Calu3 (cell line): ENCODE results near the gene ECD. TPM values are rescaled to one million over a fixed set of nuclear protein-coding genes. Genes with fewer than 3 reads are reported as not detected.
A peak's percentile ranks its signal among the peaks of the same experiment; 100 is the strongest.

Experiments used
- BruUV-seq: library from RNA; stranded (reverse); fragments of 400-500 nt; replicated peaks from 2 replicates; lab custom pipeline; 2021; lab: Mats Ljungman, UMichigan
- CTCF ChIA-PET: fragments of 300-600 bp; sonication (Branson Sonifier 250); formaldehyde crosslinking; loops from one replicate; lab custom pipeline; 2022; ENCODE audit warnings: antibody characterized with exemption; lab: Charles Lee
- DNase-seq: peaks from one replicate; pipeline ENCODE4 v3.0.0; 2022
- H3K27ac Mint-ChIP-seq: one replicate; pipeline ENCODE4 v1.8.0; 2022; ENCODE audit warnings: mixed read lengths; ENCODE audit not compliant: unreplicated experiment
- H3K27me3 Mint-ChIP-seq: one replicate; pipeline ENCODE4 v1.8.0; 2022; ENCODE audit warnings: mixed read lengths; ENCODE audit not compliant: unreplicated experiment
- H3K36me3 Mint-ChIP-seq: one replicate; pipeline ENCODE4 v1.8.0; 2022; ENCODE audit warnings: mild to moderate bottlenecking, moderate library complexity, mixed read lengths; ENCODE audit not compliant: insufficient read depth, unreplicated experiment
- H3K4me1 Mint-ChIP-seq: one replicate; pipeline ENCODE4 v1.8.0; 2022; ENCODE audit warnings: mild to moderate bottlenecking, low read depth, mixed read lengths; ENCODE audit not compliant: unreplicated experiment
- H3K4me3 Mint-ChIP-seq: one replicate; pipeline ENCODE4 v1.8.0; 2022; ENCODE audit warnings: mild to moderate bottlenecking, low read depth, moderate library complexity, mixed read lengths; ENCODE audit not compliant: unreplicated experiment
- H3K9me3 Mint-ChIP-seq: one replicate; pipeline ENCODE4 v1.8.0; 2022; ENCODE audit warnings: low read depth, mixed read lengths; ENCODE audit not compliant: unreplicated experiment
- intact Hi-C: fragments of 100-400 bp; cut with micrococcal nuclease; formaldehyde crosslinking; loops from one replicate; pipeline ENCODE4 v1.10.0; 2022; ENCODE audit not compliant: unreplicated experiment
- total RNA-seq: library from RNA; stranded (reverse); gene quantifications from 2 replicates; pipeline ENCODE4 v1.2.3, GENCODE V29; 2022
- TF ChIP-seq, protein P1 (sequence below): fragments of 200-600 bp; IDR thresholded peaks from one replicate; pipeline ENCODE4 v1.8.0; 2022; ENCODE audit warnings: antibody characterized with exemption; ENCODE audit not compliant: unreplicated experiment

The ECD gene
- total RNA-seq, 1 experiment from 2014 or later, result 28.1 TPM

DNA sequence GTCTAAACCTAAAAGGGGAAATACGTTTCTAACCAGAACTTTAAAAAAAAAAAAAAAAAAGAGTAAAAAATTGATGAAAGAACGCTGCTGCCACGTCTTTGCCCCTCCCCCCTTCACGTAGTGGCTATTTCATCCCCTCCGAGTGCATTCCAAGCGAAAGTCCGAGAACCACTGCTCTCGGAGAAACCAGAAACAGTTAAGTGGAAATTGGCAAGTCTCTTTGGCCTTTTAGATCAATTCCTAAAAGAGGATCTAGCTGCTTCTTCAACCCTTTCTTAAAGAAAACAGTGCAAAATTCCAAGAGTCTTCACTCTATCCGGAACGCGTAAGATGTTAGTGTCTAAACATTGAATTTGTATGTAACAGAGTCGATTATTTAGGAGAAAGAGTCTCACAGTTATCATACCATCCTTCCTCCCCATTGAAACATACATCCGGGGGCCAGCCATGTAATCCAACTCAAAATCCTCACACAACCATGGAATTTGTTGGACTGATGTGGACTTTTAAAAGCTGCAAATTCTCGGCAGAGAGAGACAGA, 72.3 kb downstream of the ECD start:
- TF ChIP-seq, protein P1, sequence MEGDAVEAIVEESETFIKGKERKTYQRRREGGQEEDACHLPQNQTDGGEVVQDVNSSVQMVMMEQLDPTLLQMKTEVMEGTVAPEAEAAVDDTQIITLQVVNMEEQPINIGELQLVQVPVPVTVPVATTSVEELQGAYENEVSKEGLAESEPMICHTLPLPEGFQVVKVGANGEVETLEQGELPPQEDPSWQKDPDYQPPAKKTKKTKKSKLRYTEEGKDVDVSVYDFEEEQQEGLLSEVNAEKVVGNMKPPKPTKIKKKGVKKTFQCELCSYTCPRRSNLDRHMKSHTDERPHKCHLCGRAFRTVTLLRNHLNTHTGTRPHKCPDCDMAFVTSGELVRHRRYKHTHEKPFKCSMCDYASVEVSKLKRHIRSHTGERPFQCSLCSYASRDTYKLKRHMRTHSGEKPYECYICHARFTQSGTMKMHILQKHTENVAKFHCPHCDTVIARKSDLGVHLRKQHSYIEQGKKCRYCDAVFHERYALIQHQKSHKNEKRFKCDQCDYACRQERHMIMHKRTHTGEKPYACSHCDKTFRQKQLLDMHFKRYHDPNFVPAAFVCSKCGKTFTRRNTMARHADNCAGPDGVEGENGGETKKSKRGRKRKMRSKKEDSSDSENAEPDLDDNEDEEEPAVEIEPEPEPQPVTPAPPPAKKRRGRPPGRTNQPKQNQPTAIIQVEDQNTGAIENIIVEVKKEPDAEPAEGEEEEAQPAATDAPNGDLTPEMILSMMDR, result no peak
- peak overlapping the region; percentile 96 for H3K27ac Mint-ChIP-seq
- CTCF ChIA-PET, result interaction anchor here (0.6 to 1.8 kb wide), 11 partner anchors 16 to 648 kb away, joined by 3 to 9 read pairs (median 4); partner anchors contain the start of genes ECD, FAM149B1 and NUDT13
- no peaks in the 10 kb centered on the region for H3K4me1 Mint-ChIP-seq
- H3K36me3 Mint-ChIP-seq, result peaks cover 33% of the 10 kb centered on the region
- no peaks in the 10 kb centered on the region for H3K9me3 Mint-ChIP-seq
- BruUV-seq, result no TSS peak
- H3K27me3 Mint-ChIP-seq, result no peaks in the 10 kb centered on the region
- peak; percentile 53 for DNase-seq
- intact Hi-C loops, result loop anchor here (2.0 kb wide), 1 partner anchor 63 kb away; no protein-coding TSS in a partner anchor
- peak overlapping the region; percentile 95 for H3K4me3 Mint-ChIP-seq

DNA sequence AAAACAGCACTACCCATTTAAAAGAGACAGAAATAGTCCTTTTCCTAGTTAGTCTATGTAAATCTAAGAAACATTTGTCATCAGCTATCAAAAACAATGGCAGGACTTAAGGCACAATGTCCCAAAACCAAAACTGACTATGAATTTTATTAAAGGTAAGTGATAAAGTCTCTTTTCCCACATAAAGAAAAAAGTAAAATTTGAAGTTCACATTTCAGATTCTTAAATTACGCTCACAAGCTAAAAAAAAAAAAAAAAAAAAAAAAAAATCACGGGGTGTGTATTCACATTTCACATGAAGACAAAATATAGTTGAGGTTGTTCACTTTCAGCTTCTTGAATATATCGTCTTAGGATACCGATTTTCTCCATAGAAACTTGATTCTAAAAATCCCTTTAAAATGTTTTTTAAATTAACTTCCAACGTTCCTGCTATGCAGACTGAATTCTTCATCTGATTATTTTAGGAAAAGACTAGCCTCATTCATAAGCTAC, 72.8 kb downstream of the ECD start:
- intact Hi-C loops, result no loop called here
- TF ChIP-seq, protein P1, result no peak
- no TSS peak for BruUV-seq
- Mint-ChIP-seq H3K9me3 (no peaks in the 10 kb centered on the region), H3K4me1 (no peaks in the 10 kb centered on the region), H3K27ac (peak overlapping the region; percentile 96), H3K4me3 (peak overlapping the region; percentile 95), H3K27me3 (no peaks in the 10 kb centered on the region), H3K36me3 (peaks cover 33% of the 10 kb centered on the region)
- no peak for DNase-seq
- CTCF ChIA-PET, result interaction anchor here (0.6 to 1.2 kb wide), 3 partner anchors 34 to 566 kb away, joined by 3 to 5 read pairs (median 3); no protein-coding TSS in a partner anchor

DNA sequence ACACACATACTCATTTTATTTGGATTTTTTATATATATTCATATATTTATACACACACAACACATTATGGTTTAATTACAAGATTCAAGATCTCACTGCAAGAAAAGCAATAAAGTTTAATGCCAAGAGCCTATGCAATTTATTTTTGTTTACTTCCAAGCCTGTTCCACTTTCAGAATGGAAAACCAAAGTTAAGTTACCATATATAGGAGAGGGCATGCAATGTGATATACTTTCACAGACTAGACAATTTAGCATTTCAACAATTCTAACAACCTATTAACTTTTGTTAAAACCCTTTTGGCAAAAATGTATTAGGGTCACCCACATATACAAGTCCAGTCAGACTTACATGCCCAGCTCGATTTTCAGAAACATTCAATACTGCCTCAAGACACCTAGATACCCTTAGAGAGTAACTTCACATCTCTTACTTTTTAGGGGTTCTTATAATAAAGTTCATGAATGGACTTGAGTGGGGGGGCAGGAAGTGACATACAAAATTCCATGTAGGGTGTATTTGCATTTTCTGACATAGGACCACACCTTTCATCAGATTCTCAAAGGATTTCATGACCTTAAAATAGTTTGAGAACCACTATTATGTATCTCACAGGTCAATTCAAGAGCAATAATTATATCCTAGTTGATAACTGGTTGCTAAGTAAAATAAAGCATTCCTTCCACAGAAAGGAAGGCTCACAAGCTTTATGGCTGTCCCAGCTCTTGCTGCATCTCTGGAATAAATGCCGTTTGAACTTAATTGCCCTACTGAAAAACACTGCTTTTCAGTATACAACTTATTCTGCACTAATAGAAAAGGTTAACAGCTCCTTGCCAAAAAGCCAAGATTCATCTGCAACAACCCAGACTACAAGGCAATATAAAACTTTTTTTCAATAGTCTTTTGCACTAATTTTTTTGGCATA, 73.6 kb downstream of the ECD start:
- intact Hi-C loops, result no loop called here
- no peaks in the 10 kb centered on the region for H3K9me3 Mint-ChIP-seq
- no peaks in the 10 kb centered on the region for H3K27me3 Mint-ChIP-seq
- TF ChIP-seq, protein P1, result no peak
- H3K4me1 Mint-ChIP-seq, result no peaks in the 10 kb centered on the region
- peak overlapping the region; percentile 96 for H3K27ac Mint-ChIP-seq
- no peak for DNase-seq
- peak overlapping the region; percentile 95 for H3K4me3 Mint-ChIP-seq
- no TSS peak for BruUV-seq
- H3K36me3 Mint-ChIP-seq, result peaks cover 33% of the 10 kb centered on the region
- CTCF ChIA-PET, result interaction anchor here (0.6 to 1.2 kb wide), 3 partner anchors 14 to 87 kb away, joined by 3 read pairs; no protein-coding TSS in a partner anchor

DNA sequence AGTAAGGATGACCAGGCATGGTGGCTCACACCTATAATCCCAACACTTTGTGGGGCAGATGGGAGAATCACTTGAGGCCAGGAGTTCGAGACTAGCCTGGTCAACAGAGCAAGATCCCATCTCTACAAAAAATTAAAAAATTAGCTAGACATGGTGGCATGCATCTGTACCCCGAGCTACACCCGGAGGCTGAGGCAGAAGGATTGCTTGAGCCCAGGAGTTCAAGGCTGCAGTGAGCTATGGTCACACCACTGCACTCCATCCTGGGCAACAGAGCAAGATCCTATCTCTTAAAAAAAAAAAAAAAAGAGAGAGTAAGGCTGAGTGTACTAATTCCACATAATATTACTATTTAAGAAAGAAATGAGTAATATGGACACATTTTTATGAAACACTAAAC, 75.0 kb downstream of the ECD start:
- TF ChIP-seq, protein P1, result no peak
- H3K4me3 Mint-ChIP-seq, result no peak overlapping the region
- no peaks in the 10 kb centered on the region for H3K9me3 Mint-ChIP-seq
- no peak for DNase-seq
- BruUV-seq, result no TSS peak
- CTCF ChIA-PET, result no interaction called here
- intact Hi-C loops, result no loop called here
- H3K4me1 Mint-ChIP-seq, result no peaks in the 10 kb centered on the region
- H3K27ac Mint-ChIP-seq, result no peak overlapping the region
- no peaks in the 10 kb centered on the region for H3K27me3 Mint-ChIP-seq
- peaks cover 33% of the 10 kb centered on the region for H3K36me3 Mint-ChIP-seq
